Measurements from ENCODE around the gene TOMM22. TPM values are rescaled to one million over a fixed set of nuclear protein-coding genes. Genes with fewer than 3 reads are reported as not detected.

TOMM22 gene
- total RNA-seq, 4 donors from 2014 or later: 25.7 to 36.8 (median 32.2) TPM

- intact Hi-C loops (cut with DNase I): no loop called here
- no peak overlapping the region for H3K4me3 ChIP-seq
- peaks cover 40 to 72% (median 49%) of the 10 kb centered on the region in 4 donors for H3K4me1 ChIP-seq
- TF ChIP-seq POLR2AphosphoS5 (IDR thresholded peaks at IDR 0.05) (no peak), CTCF (IDR thresholded peaks at IDR 0.05) (no peak), POLR2A (IDR thresholded peaks at IDR 0.05; ENCODE audit: low read depth) (no peak), EP300 (IDR thresholded peaks at IDR 0.05) (no peak)
- 91% methylated on average over 8 of the region's 8 CpGs for WGBS
- no peaks in the 10 kb centered on the region for H3K9me3 ChIP-seq
- DNase-seq (ENCODE audit: extremely low spot score): no peak
- no peaks in the 10 kb centered on the region for H3K27me3 ChIP-seq
- H3K27ac ChIP-seq (replicated peaks in 1 of 4): no peak overlapping the region
- peaks cover 15 to 64% (median 46%) of the 10 kb centered on the region in 4 donors for H3K36me3 ChIP-seq
Measured at GRCh38 chr22:38713921-38714320, 32.2 kb downstream of the TOMM22 start.

GRCh38 chr22:38715176-38715764 lies 33.5 kb downstream of the TOMM22 start:
- TF ChIP-seq CTCF (IDR thresholded peaks at IDR 0.05): no peak
- no peak overlapping the region for H3K27ac ChIP-seq (replicated peaks in 1 of 4)
- H3K9me3 ChIP-seq: no peaks in the 10 kb centered on the region
- peaks cover 42 to 65% (median 45%) of the 10 kb centered on the region in 4 donors for H3K4me1 ChIP-seq
- DNase-seq (ENCODE audit: extremely low spot score): no peak
- intact Hi-C loops (cut with DNase I): no loop called here
- H3K4me3 ChIP-seq: no peak overlapping the region
- 91% methylated on average over 9 of the region's 9 CpGs for WGBS
- peaks cover 15 to 59% (median 42%) of the 10 kb centered on the region in 4 donors for H3K36me3 ChIP-seq
- no peaks in the 10 kb centered on the region for H3K27me3 ChIP-seq

DNA sequence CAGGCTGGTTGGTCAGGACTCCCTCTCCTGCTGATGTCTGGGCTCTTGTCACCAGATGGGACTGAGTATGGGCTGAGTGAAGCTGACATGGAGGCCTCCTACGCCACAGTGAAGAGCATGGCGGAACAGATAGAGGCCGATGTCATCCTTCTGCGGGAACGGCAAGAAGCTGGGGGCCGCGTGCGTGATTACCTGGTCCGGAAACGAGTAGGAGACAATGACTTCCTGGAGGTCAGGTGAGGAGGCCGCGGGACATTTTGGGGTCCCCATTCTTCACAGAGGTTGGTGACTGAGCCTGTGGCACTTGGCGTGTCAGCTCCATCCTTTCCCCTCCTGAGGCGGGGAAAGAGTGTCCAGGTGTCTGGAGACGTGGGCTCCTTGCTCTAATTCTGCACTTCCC lies 34.1 kb downstream of the TOMM22 start:
- Histone ChIP-seq H3K4me3 (no peak overlapping the region), H3K9me3 (no peaks in the 10 kb centered on the region), H3K27ac (replicated peaks in 1 of 4) (no peak overlapping the region), H3K27me3 (no peaks in the 10 kb centered on the region), H3K36me3 (peaks cover 16 to 59% (median 40%) of the 10 kb centered on the region in 4 donors), H3K4me1 (peaks cover 42 to 65% (median 45%) of the 10 kb centered on the region in 4 donors)
- WGBS: 96% methylated on average over 15 of the region's 15 CpGs
- intact Hi-C loops (cut with DNase I): no loop called here
- no peak for DNase-seq (ENCODE audit: extremely low spot score)
- TF ChIP-seq CTCF (IDR thresholded peaks at IDR 0.05) (no peak), EP300 (IDR thresholded peaks at IDR 0.05) (no peak), POLR2A (IDR thresholded peaks at IDR 0.05; ENCODE audit: low read depth) (no peak), POLR2AphosphoS5 (IDR thresholded peaks at IDR 0.05) (no peak)

DNA sequence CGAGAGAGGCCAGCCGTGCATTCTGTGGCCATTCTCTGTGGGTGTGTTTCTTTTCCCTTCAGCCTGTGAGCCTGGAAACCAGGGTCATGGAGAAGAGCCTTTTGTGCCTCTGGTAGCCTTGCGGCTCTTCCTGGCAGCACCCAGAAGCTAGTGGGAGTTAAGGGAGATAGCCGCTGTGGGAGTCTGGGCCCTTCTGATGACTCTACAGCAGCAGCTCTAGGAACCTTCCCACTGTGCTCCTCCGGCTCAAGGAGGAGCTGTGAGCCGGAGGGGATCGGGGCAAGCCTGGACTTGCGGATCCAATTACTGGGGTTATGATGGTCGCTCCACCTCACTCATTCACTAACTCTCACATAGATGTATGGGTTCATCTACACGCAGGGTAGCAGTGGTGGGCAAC lies 34.5 kb downstream of the TOMM22 start:
- H3K4me3 ChIP-seq: no peak overlapping the region
- 92% methylated on average over 7 of the region's 10 CpGs for WGBS
- no peak for DNase-seq (ENCODE audit: extremely low spot score)
- H3K27me3 ChIP-seq: no peaks in the 10 kb centered on the region
- peaks cover 20 to 61% (median 44%) of the 10 kb centered on the region in 4 donors for H3K36me3 ChIP-seq
- TF ChIP-seq POLR2AphosphoS5 (IDR thresholded peaks at IDR 0.05) (no peak), EP300 (IDR thresholded peaks at IDR 0.05) (no peak), POLR2A (IDR thresholded peaks at IDR 0.05; ENCODE audit: low read depth) (no peak), CTCF (IDR thresholded peaks at IDR 0.05) (no peak)
- no peak overlapping the region for H3K27ac ChIP-seq (replicated peaks in 1 of 4)
- intact Hi-C loops (cut with DNase I): no loop called here
- peaks cover 42 to 65% (median 45%) of the 10 kb centered on the region in 4 donors for H3K4me1 ChIP-seq
- H3K9me3 ChIP-seq: no peaks in the 10 kb centered on the region

DNA sequence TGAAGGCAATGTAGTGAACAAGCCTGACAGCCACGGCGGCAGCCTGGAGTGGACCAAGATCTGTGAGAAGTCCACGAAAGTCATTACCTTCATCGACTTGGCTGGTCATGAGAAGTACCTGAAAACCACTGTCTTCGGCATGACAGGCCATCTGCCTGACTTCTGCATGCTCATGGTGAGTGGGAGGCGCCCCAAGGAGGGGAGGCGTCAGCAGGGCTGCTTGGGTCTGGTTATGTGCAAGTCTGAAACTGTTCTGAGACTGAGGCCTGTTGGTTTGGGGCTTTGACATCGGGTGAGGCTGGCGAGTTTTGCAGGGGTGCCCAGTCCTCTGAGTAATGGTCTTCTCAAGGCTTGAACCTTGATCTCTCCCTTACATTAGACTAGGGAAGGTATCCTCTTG lies 35.1 kb downstream of the TOMM22 start:
- TF ChIP-seq POLR2A (IDR thresholded peaks at IDR 0.05; ENCODE audit: low read depth) (no peak), CTCF (IDR thresholded peaks at IDR 0.05) (no peak), EP300 (IDR thresholded peaks at IDR 0.05) (no peak), POLR2AphosphoS5 (IDR thresholded peaks at IDR 0.05) (no peak)
- H3K9me3 ChIP-seq: no peaks in the 10 kb centered on the region
- intact Hi-C loops (cut with DNase I): no loop called here
- WGBS: 94% methylated on average over 9 of the region's 9 CpGs
- peaks cover 24 to 66% (median 50%) of the 10 kb centered on the region in 4 donors for H3K36me3 ChIP-seq
- peaks cover 42 to 61% (median 45%) of the 10 kb centered on the region in 4 donors for H3K4me1 ChIP-seq
- no peak overlapping the region for H3K27ac ChIP-seq (replicated peaks in 1 of 4)
- DNase-seq (ENCODE audit: extremely low spot score): no peak
- no peak overlapping the region for H3K4me3 ChIP-seq
- no peaks in the 10 kb centered on the region for H3K27me3 ChIP-seq

Data from esophagus muscularis mucosa (tissue), 4 donors.